Upper lobe of right lung (tissue), 1 donor: Measurements from ENCODE around the gene AGL. TPM values are rescaled to one million over a fixed set of nuclear protein-coding genes. Genes with fewer than 3 reads are reported as not detected.
"Not testable (repeated sequence)": the region's sequence is repeated elsewhere in the genome, so short reads cannot be mapped to it uniquely, and the experiment has no call there.

ENCODE experiments used
- ATAC-seq: fragments of 200-7000 bp; cut with Tn5 transposase; one replicate; pipeline ENCODE4 v1.9.1; 2020; ENCODE audit warnings: mild to moderate bottlenecking, moderate library complexity
- DNase-seq: peaks from one replicate; pipeline ENCODE4 v3.0.0-alpha.2; 2020
- H3K27ac ChIP-seq: fragments of 200-600 bp; one replicate; pipeline ENCODE4 v1.8.0; 2022
- H3K27me3 ChIP-seq: fragments of 200-600 bp; one replicate; pipeline ENCODE4 v1.8.0; 2022; ENCODE audit warnings: mild to moderate bottlenecking
- H3K36me3 ChIP-seq: fragments of 200-600 bp; one replicate; pipeline ENCODE4 v1.8.0; 2022
- H3K4me1 ChIP-seq: fragments of 200-600 bp; one replicate; pipeline ENCODE4 v1.8.0; 2022
- H3K4me3 ChIP-seq: fragments of 200-600 bp; one replicate; pipeline ENCODE4 v1.8.0; 2022; ENCODE audit warnings: mild to moderate bottlenecking
- H3K9me3 ChIP-seq: fragments of 200-600 bp; one replicate; pipeline ENCODE4 v1.8.0; 2022
- CTCF ChIP-seq: fragments of 200-600 bp; IDR thresholded peaks from one replicate; pipeline ENCODE4 v1.8.0; 2022; ENCODE audit warnings: antibody characterized with exemption
- intact Hi-C: fragments of 100-400 bp; cut with DNase I; formaldehyde crosslinking; loops from one replicate; pipeline ENCODE4 v1.11.0; 2022
- total RNA-seq: library from RNA; stranded (reverse); fragmentation: NEBNext Ultra II Directional; extraction: Animal tissue kit (Norgen Biotek cat#: 25700); gene quantifications from one replicate; pipeline ENCODE4 v1.2.1, GENCODE V29; 2021
- donor health status: DM: no; HTN: yes; CAD: no; lungs with severe emphysema.

AGL gene
- total RNA-seq, 1 donor from 2014 or later = 14.4 TPM

- no peak overlapping the region for H3K4me3 ChIP-seq
- H3K4me1 ChIP-seq = no peaks in the 10 kb centered on the region
- no peak for ATAC-seq
- intact Hi-C loops = no loop called here
- no peak for DNase-seq
- peaks cover 6% of the 10 kb centered on the region for H3K36me3 ChIP-seq
- no peaks in the 10 kb centered on the region for H3K27me3 ChIP-seq
- H3K27ac ChIP-seq = no peak overlapping the region
- TF ChIP-seq CTCF = no peak
- no peaks in the 10 kb centered on the region for H3K9me3 ChIP-seq
Measured at GRCh38 chr1:99855914-99856450, 5.8 kb downstream of the AGL start.

GRCh38 chr1:99857041-99857440 is 6.9 kb downstream of the AGL start:
- H3K4me3 ChIP-seq, H3K27me3 ChIP-seq, H3K9me3 ChIP-seq, DNase-seq, intact Hi-C loops, H3K27ac ChIP-seq, H3K4me1 ChIP-seq, ATAC-seq, H3K36me3 ChIP-seq: not testable (repeated sequence)

- no peak overlapping the region for H3K27ac ChIP-seq
- H3K36me3 ChIP-seq = peaks cover 15% of the 10 kb centered on the region
- no peak for TF ChIP-seq CTCF
- no peak for ATAC-seq
- H3K4me3 ChIP-seq = no peak overlapping the region
- H3K9me3 ChIP-seq = no peaks in the 10 kb centered on the region
- intact Hi-C loops = no loop called here
- no peaks in the 10 kb centered on the region for H3K4me1 ChIP-seq
- no peak for DNase-seq
- no peaks in the 10 kb centered on the region for H3K27me3 ChIP-seq
Measured at GRCh38 chr1:99858286-99858685, 8.1 kb downstream of the AGL start.

GRCh38 chr1:99858881-99859280 is 8.7 kb downstream of the AGL start:
- DNase-seq = no peak
- Histone ChIP-seq H3K27ac (no peak overlapping the region), H3K9me3 (no peaks in the 10 kb centered on the region), H3K4me1 (no peaks in the 10 kb centered on the region), H3K4me3 (no peak overlapping the region), H3K36me3 (peaks cover 15% of the 10 kb centered on the region), H3K27me3 (no peaks in the 10 kb centered on the region)
- ATAC-seq = no peak
- no peak for TF ChIP-seq CTCF
- intact Hi-C loops = no loop called here

GRCh38 chr1:99860703-99861102 is 10.5 kb downstream of the AGL start:
- no peak for ATAC-seq
- intact Hi-C loops = no loop called here
- Histone ChIP-seq H3K36me3 (peaks cover 21% of the 10 kb centered on the region), H3K27ac (no peak overlapping the region), H3K9me3 (no peaks in the 10 kb centered on the region), H3K4me3 (no peak overlapping the region), H3K4me1 (no peaks in the 10 kb centered on the region), H3K27me3 (no peaks in the 10 kb centered on the region)
- DNase-seq = no peak
- TF ChIP-seq CTCF = no peak

- TF ChIP-seq CTCF = no peak
- intact Hi-C loops = no loop called here
- DNase-seq = no peak
Measured at GRCh38 chr1:99867682-99868081, 17.5 kb downstream of the AGL start.

More at GRCh38 chr1:99867682-99868081, 17.5 kb downstream of the AGL start:
- Histone ChIP-seq H3K27ac (no peak overlapping the region), H3K9me3 (no peaks in the 10 kb centered on the region), H3K4me1 (no peaks in the 10 kb centered on the region), H3K27me3 (no peaks in the 10 kb centered on the region), H3K4me3 (no peak overlapping the region), H3K36me3 (peaks cover 13% of the 10 kb centered on the region)
- no peak for ATAC-seq
